GM12891 (cell line): ENCODE measurements around the gene NCMAP.
"Not testable (repeated sequence)": the region's sequence is repeated elsewhere in the genome, so short reads cannot be mapped to it uniquely, and the experiment has no call there.

ENCODE experiments used
- DNase-seq: peaks from one replicate; pipeline ENCODE4 v3.0.0; 2011; ENCODE audit warnings: low spot score; ENCODE audit not compliant: insufficient read length
- FAIRE-seq: peaks from 2 replicates; lab custom pipeline; 2011; peaks lifted over from hg19 to GRCh38; lab: Jason Lieb, UNC
- PAX5 ChIP-seq: IDR thresholded peaks from 2 replicates; pipeline ENCODE4 v1.6.1; 2011; ENCODE audit warnings: low read length, moderate library complexity, mild to moderate bottlenecking; ENCODE audit not compliant: insufficient read depth, severe bottlenecking
- POLR2A ChIP-seq: IDR thresholded peaks from 2 replicates; pipeline ENCODE4 v1.6.1; 2011; ENCODE audit warnings: low read depth, low read length, control low read depth
- POLR2AphosphoS5 ChIP-seq: IDR thresholded peaks from 2 replicates; pipeline ENCODE4 v1.6.1; 2011; ENCODE audit warnings: low read depth, low read length, control low read depth
- POU2F2 ChIP-seq: IDR thresholded peaks from 2 replicates; pipeline ENCODE4 v1.6.1; 2011; ENCODE audit warnings: low read depth, mild to moderate bottlenecking, control low read depth, low read length, moderate library complexity
- SPI1 ChIP-seq: IDR thresholded peaks from 2 replicates; pipeline ENCODE4 v1.6.1; 2011; ENCODE audit warnings: low read depth, low read length, control low read depth
- TAF1 ChIP-seq: IDR thresholded peaks from 2 replicates; pipeline ENCODE4 v1.6.1; 2011; ENCODE audit warnings: low read depth, low read length, control low read depth

The NCMAP gene

GRCh38 chr1:24541711-24542346, 14.1 kb upstream of the NCMAP start:
- TF ChIP-seq TAF1 (no peak), SPI1 (no peak), PAX5 (no peak), POU2F2 (no peak), POLR2A (no peak), POLR2AphosphoS5 (no peak)
- no peak for DNase-seq
- no peak for FAIRE-seq

- TF ChIP-seq POLR2A (no peak), POU2F2 (no peak), PAX5 (no peak), TAF1 (no peak), POLR2AphosphoS5 (no peak), SPI1 (no peak)
- DNase-seq, result no peak
These were observed 11.6 kb upstream of the NCMAP start for GRCh38 chr1:24544239-24544638.

GRCh38 chr1:24545662-24546061, 10.2 kb upstream of the NCMAP start:
- DNase-seq, result no peak
- FAIRE-seq, result no peak
- TF ChIP-seq SPI1 (no peak), TAF1 (no peak), POU2F2 (no peak), POLR2A (no peak), POLR2AphosphoS5 (no peak), PAX5 (no peak)

More at GRCh38 chr1:24544239-24544638, 11.6 kb upstream of the NCMAP start:
- no peak for FAIRE-seq

- TF ChIP-seq SPI1, result no peak
- no peak for TF ChIP-seq POU2F2
- no peak for TF ChIP-seq TAF1
- TF ChIP-seq POLR2AphosphoS5, result no peak
- no peak for TF ChIP-seq PAX5
- no peak for TF ChIP-seq POLR2A
- DNase-seq, result no peak
- FAIRE-seq, result no peak
These were observed 8.7 kb upstream of the NCMAP start for GRCh38 chr1:24547195-24547594.

GRCh38 chr1:24548070-24548469, 7.8 kb upstream of the NCMAP start:
- no peak for FAIRE-seq
- TF ChIP-seq POLR2A (no peak), TAF1 (no peak), PAX5 (no peak), POU2F2 (no peak), POLR2AphosphoS5 (no peak), SPI1 (no peak)
- DNase-seq, result no peak

- not testable (repeated sequence) for FAIRE-seq, DNase-seq
These were observed 6.7 kb upstream of the NCMAP start for GRCh38 chr1:24549210-24549609.

- TF ChIP-seq POU2F2 (no peak), PAX5 (no peak), POLR2A (no peak), POLR2AphosphoS5 (no peak), SPI1 (no peak)
- no peak for DNase-seq
- no peak for FAIRE-seq
These were observed 4.5 kb upstream of the NCMAP start for GRCh38 chr1:24551290-24551959.

GRCh38 chr1:24551960-24552571, 3.8 kb upstream of the NCMAP start:
- FAIRE-seq, result no peak

GRCh38 chr1:24553931-24554330, 2.0 kb upstream of the NCMAP start:
- FAIRE-seq, result no peak
- DNase-seq, result no peak
- no peak for TF ChIP-seq POLR2AphosphoS5
- TF ChIP-seq SPI1, result no peak
- TF ChIP-seq POU2F2, result no peak
- no peak for TF ChIP-seq PAX5
- TF ChIP-seq TAF1, result no peak
- TF ChIP-seq POLR2A, result no peak

More at GRCh38 chr1:24551960-24552571, 3.8 kb upstream of the NCMAP start:
- TF ChIP-seq POU2F2, result no peak
- no peak for TF ChIP-seq TAF1
- TF ChIP-seq POLR2AphosphoS5, result no peak
- no peak for TF ChIP-seq SPI1
- no peak for TF ChIP-seq PAX5
- TF ChIP-seq POLR2A, result no peak
- no peak for DNase-seq
